Measurements from ENCODE around the gene CYP2A7.
"Not testable (repeated sequence)": the region's sequence is repeated elsewhere in the genome, so short reads cannot be mapped to it uniquely, and the experiment has no call there.

Gene CYP2A7

GRCh38 chr19:40842012-40842411, 40.0 kb downstream of the CYP2A7 start:
- not testable (repeated sequence) for DNase-seq (ENCODE audit: low read depth)

- DNase-seq (ENCODE audit: low read depth) = not testable (repeated sequence)
Observed at GRCh38 chr19:40838477-40838876, 43.6 kb downstream of the CYP2A7 start.

- DNase-seq (ENCODE audit: low read depth) = no peak
Observed at GRCh38 chr19:40836754-40837429, 45.1 kb downstream of the CYP2A7 start.

GRCh38 chr19:40833728-40834533, 48.1 kb downstream of the CYP2A7 start:
- DNase-seq (ENCODE audit: low read depth) = not testable (repeated sequence)

- DNase-seq (ENCODE audit: low read depth) = not testable (repeated sequence)
Observed at GRCh38 chr19:40832431-40832790, 49.6 kb downstream of the CYP2A7 start.

GRCh38 chr19:40831502-40832430, 50.3 kb downstream of the CYP2A7 start:
- DNase-seq (ENCODE audit: low read depth) = peak; percentile 55

- DNase-seq (ENCODE audit: low read depth) = not testable (repeated sequence)
Observed at GRCh38 chr19:40830741-40831140, 51.3 kb downstream of the CYP2A7 start.

- no peak for DNase-seq (ENCODE audit: low read depth)
Observed at GRCh38 chr19:40829205-40829604, 52.8 kb downstream of the CYP2A7 start.

- no peak for DNase-seq (ENCODE audit: low read depth)
Observed at GRCh38 chr19:40827386-40828247, 54.4 kb downstream of the CYP2A7 start.

GRCh38 chr19:40826699-40827385, 55.2 kb downstream of the CYP2A7 start:
- not testable (repeated sequence) for DNase-seq (ENCODE audit: low read depth)

GRCh38 chr19:40826312-40826698, 55.7 kb downstream of the CYP2A7 start:
- not testable (repeated sequence) for DNase-seq (ENCODE audit: low read depth)

- not testable (repeated sequence) for DNase-seq (ENCODE audit: low read depth)
Observed at GRCh38 chr19:40825460-40826095, 56.5 kb downstream of the CYP2A7 start.

All from non-pigmented ciliary epithelial cell (primary cell).